Measurements from ENCODE around the gene RHBDL1. TPM values are rescaled to one million over a fixed set of nuclear protein-coding genes. Genes with fewer than 3 reads are reported as not detected.

Gene RHBDL1
- total and polyA plus RNA-seq, 9 of the 15 experiments (the other 6 are each of a cell fraction or from before 2014, with no cell fraction given), result 0.03 to 5.6 (median 1.3) TPM; not detected in 1

DNA sequence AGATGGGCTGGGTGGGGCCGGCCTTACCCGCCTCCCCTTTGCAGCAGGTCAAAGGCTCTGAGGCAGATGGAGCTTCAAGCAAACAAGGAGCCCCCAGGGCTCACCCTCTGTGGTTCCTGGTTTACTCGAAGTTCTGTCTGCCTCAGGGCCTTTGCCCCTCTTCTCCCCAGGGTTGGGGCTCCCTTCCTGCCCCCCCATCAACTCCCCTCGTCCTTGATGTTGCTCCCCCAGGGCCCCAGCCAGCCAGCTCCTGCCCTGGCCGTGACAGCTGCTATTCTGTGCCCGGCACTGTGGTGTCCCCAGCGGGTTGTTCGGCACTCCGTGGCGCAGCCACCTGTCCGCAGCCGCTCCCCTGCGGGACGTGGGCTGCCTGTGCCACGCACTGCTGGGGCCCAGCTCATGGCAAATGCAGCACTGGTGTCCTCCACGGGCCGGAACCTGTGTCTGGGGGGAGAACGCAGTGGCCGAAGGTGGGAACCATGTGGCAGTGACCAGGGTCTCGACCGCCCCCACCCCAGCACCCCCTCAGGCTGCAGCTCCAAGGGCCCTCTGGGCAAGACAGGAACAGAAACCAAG lies 35.1 kb downstream of the RHBDL1 start:
- Histone ChIP-seq H3K9ac (ENCODE audit: insufficient read depth in 1 of 2, low read depth in 2 of 2, low read length in 2 of 2) (peak overlapping the region in 1 of 2 experiments; percentile 61; a peak in 2 of 4 replicates), H3K4me1 (replicated peaks in 1 of 2; ENCODE audit: control insufficient read depth in 2 of 2, insufficient read depth in 2 of 2, low read length in 2 of 2) (peaks cover 0 to 65% of the 10 kb centered on the region in 2 experiments; a peak in 3 of 5 replicates), H3K27me3 (ENCODE audit: control insufficient read depth in 2 of 2, insufficient read depth in 2 of 2, low read length in 2 of 2) (peaks cover 0 to 17% of the 10 kb centered on the region in 2 experiments; a peak in 2 of 5 replicates), H3K4me3 (no peak overlapping the region), H3K4me2 (ENCODE audit: insufficient read depth, low read length) (no peak overlapping the region), H3K9me1 (ENCODE audit: control insufficient read depth, insufficient read depth, low read length) (no peaks in the 10 kb centered on the region), H2AFZ (ENCODE audit: low read depth, low read length) (no peak overlapping the region), H4K20me1 (replicated peaks; ENCODE audit: control insufficient read depth, insufficient read depth, low read length) (peaks cover 20% of the 10 kb centered on the region; the same call in 1 of the 2 replicates), H3K36me3 (ENCODE audit: control insufficient read depth, insufficient read depth, low read length) (no peaks in the 10 kb centered on the region), H3K9me3 (replicated peaks; ENCODE audit: control insufficient read depth, insufficient read depth, low read depth, low read length) (no peaks in the 10 kb centered on the region), H3K27ac (ENCODE audit: extremely low read depth, low read depth, low read length) (no peak overlapping the region), H3K79me2 (ENCODE audit: control insufficient read depth, insufficient read depth, low read length) (no peaks in the 10 kb centered on the region; the same call in 2 of the 3 replicates)
- TF ChIP-seq PCBP1 (IDR thresholded peaks at IDR 0.05; ENCODE audit: low read depth, low read length, poor library complexity, severe bottlenecking), result peak; percentile 21
- TF ChIP-seq, protein P1, sequence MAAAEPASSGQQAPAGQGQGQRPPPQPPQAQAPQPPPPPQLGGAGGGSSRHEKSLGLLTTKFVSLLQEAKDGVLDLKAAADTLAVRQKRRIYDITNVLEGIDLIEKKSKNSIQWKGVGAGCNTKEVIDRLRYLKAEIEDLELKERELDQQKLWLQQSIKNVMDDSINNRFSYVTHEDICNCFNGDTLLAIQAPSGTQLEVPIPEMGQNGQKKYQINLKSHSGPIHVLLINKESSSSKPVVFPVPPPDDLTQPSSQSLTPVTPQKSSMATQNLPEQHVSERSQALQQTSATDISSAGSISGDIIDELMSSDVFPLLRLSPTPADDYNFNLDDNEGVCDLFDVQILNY (CRISPR knock-in tag; IDR thresholded peaks at IDR 0.05), result no peak
- no TSS peak for BruUV-seq (replicated peaks)
- intact Hi-C loops (cut with micrococcal nuclease), result loop anchor here (1.0 to 5.0 kb wide), 2 partner anchors 75 to 97 kb away; no protein-coding TSS in a partner anchor
- ATAC-seq, result no peak
- in situ Hi-C loops (cut with MboI), result loop anchor here (5.0 to 10.0 kb wide), 2 partner anchors 77 to 344 kb away; partner anchors contain the start of genes CHTF18 and RPUSD1
- 28% methylated on average over 20 of the region's 21 CpGs for WGBS (ENCODE audit: insufficient coverage, low coverage, missing lambda C conversion rate)
- ChIA-PET POLR2A (interaction anchor here (1.0 to 1.4 kb wide), 2 partner anchors 11 to 15 kb away, joined by 5 to 6 read pairs; partner anchors contain the start of gene ANTKMT), CTCF (ENCODE audit: low intra/inter-chr PET ratio) (interaction anchor here (2.5 to 4.5 kb wide), 3 partner anchors 74 to 392 kb away, joined by 12 to 73 read pairs (median 17); no protein-coding TSS in a partner anchor)
- no peak for FAIRE-seq
- DNase-seq (ENCODE audit: extremely low read depth in 1 of 4, low spot score in 3 of 4), result no peak

All from K562 (cell line).